ENCODE data around the gene ST6GALNAC6.
"Not testable (repeated sequence)": the region's sequence is repeated elsewhere in the genome, so short reads cannot be mapped to it uniquely, and the experiment has no call there.

The ST6GALNAC6 gene

DNA sequence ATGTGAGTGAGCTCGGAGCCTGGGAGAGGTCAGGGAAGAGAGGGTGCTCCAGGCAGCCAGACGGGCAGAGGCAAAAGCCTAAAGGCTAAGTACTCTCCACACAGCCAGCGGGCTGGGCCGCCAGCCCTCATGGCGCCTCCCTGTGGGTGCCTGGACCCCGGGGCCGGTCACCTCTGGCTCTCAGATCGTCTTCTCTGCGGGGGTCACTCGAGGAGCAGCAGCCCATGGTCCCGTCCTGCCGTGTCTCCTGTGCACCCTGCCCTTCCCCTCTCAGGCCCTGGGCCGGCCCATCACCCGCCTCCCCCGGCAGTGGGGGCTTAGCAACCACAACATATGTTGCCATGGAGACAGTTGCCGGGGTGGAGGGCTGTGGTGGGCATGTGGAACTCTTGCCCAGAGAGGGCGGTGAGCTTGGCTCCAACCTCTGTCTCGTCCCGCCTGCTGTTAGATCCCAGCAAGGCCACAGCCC, 26.1 kb downstream of the ST6GALNAC6 start:
- peaks cover 3% of the 10 kb centered on the region for H3K36me3 Mint-ChIP-seq (ENCODE audit: low read depth)
- no peak overlapping the region for H3K4me3 Mint-ChIP-seq
- H3K27ac Mint-ChIP-seq = no peak overlapping the region
- H3K9me3 Mint-ChIP-seq = no peaks in the 10 kb centered on the region
- no peaks in the 10 kb centered on the region for H3K4me1 Mint-ChIP-seq (ENCODE audit: low read depth)
- DNase-seq (ENCODE audit: low spot score) = no peak
- peaks cover 6% of the 10 kb centered on the region for H3K27me3 Mint-ChIP-seq (ENCODE audit: low read depth)

DNA sequence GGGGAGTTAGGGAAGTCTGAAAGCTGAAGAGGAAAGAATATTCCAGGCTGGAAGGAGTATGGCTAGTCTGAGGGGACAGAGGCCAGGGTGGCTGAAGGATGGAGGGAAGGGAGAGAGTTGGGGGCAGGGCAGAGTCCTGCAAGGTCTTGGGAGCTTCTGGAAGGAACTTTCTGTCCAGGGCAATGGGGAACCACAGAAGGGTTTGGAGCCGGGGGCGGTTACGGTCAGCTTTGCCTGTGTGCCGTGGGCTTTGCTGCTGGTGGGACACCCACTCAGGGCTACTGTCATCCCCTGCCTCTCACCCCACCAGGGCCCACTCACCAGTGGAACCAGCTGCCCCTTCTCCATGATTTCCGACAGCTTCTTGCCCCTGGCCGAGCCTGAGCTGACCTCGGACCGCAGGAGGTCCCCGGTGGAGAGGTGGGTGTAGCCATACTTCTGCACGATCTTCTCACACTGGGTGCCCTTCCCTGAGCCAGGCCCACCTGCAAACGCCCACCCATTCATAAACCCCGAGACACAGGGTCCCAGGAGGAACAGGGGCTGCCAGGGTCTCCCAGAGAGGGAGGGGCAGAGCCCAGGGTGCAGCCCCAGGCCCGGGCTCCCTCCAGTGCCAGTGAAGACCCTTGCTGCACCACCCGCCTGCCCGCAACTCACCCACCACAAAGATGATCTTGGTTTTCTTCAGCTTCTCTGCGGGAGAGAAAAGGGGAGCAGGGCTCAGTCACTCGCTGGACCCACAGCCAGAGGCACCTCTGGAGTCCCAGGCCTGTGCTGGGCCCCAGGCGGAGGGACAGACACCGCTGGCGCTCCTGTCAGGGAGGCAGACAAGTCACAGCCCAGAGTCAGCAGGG, 26.8 kb downstream of the ST6GALNAC6 start:
- Mint-ChIP-seq H3K27me3 (ENCODE audit: low read depth) (peaks cover 3% of the 10 kb centered on the region), H3K27ac (no peak overlapping the region), H3K36me3 (ENCODE audit: low read depth) (no peaks in the 10 kb centered on the region), H3K4me3 (no peak overlapping the region), H3K4me1 (ENCODE audit: low read depth) (no peaks in the 10 kb centered on the region), H3K9me3 (no peaks in the 10 kb centered on the region)
- DNase-seq (ENCODE audit: low spot score) = no peak

- Mint-ChIP-seq H3K36me3 (ENCODE audit: low read depth) (no peaks in the 10 kb centered on the region), H3K27me3 (ENCODE audit: low read depth) (no peaks in the 10 kb centered on the region), H3K4me1 (ENCODE audit: low read depth) (no peaks in the 10 kb centered on the region), H3K9me3 (no peaks in the 10 kb centered on the region), H3K27ac (no peak overlapping the region), H3K4me3 (no peak overlapping the region)
- DNase-seq (ENCODE audit: low spot score) = no peak
Measured at GRCh38 chr9:127871531-127871930, 27.9 kb downstream of the ST6GALNAC6 start.

DNA sequence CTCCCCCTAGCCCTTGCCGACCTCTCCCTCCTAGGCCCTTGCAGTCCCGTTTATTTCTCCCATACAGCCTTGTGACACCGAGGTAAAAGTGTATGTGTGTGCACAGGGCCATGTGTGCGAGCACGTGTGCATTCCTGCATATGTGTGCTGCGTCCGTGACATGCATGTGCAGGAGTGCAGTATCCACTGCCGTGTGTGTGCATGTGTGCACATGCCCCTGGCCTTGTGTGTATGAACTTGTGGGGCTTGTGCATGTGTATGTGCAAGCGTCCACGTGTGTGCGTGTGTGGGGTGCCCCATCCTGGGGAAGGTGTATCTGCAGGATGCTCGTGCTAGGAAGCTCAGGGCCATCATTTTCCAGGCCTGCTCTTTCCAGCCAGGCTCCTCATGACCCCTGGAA, 28.5 kb downstream of the ST6GALNAC6 start:
- H3K27me3 Mint-ChIP-seq (ENCODE audit: low read depth) = no peaks in the 10 kb centered on the region
- no peak overlapping the region for H3K27ac Mint-ChIP-seq
- H3K9me3 Mint-ChIP-seq = no peaks in the 10 kb centered on the region
- no peak overlapping the region for H3K4me3 Mint-ChIP-seq
- H3K36me3 Mint-ChIP-seq (ENCODE audit: low read depth) = peaks cover under 1% of the 10 kb centered on the region
- DNase-seq (ENCODE audit: low spot score) = no peak
- H3K4me1 Mint-ChIP-seq (ENCODE audit: low read depth) = peaks cover 4% of the 10 kb centered on the region

DNA sequence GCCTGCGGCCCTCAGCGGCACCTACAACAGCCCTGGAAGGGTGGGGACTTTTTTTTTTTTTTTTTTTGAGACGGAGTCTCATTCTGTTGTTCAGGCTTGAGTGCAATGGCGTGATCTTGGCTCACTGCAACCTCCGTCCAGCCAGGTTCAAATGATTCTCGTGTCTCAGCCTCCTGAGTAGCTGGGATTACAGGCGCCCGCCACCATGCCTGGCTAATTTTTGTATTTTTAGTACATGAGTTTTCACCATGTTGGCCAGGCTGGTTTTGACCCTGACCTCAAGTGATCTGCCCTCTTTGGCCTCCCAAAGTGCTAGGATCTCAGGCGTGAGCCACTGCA, 29.3 kb downstream of the ST6GALNAC6 start:
- not testable (repeated sequence) for DNase-seq (ENCODE audit: low spot score); H3K27me3 Mint-ChIP-seq (ENCODE audit: low read depth); H3K4me3 Mint-ChIP-seq; H3K9me3 Mint-ChIP-seq; H3K27ac Mint-ChIP-seq; H3K36me3 Mint-ChIP-seq (ENCODE audit: low read depth)
- peaks cover 11% of the 10 kb centered on the region for H3K4me1 Mint-ChIP-seq (ENCODE audit: low read depth)

DNA sequence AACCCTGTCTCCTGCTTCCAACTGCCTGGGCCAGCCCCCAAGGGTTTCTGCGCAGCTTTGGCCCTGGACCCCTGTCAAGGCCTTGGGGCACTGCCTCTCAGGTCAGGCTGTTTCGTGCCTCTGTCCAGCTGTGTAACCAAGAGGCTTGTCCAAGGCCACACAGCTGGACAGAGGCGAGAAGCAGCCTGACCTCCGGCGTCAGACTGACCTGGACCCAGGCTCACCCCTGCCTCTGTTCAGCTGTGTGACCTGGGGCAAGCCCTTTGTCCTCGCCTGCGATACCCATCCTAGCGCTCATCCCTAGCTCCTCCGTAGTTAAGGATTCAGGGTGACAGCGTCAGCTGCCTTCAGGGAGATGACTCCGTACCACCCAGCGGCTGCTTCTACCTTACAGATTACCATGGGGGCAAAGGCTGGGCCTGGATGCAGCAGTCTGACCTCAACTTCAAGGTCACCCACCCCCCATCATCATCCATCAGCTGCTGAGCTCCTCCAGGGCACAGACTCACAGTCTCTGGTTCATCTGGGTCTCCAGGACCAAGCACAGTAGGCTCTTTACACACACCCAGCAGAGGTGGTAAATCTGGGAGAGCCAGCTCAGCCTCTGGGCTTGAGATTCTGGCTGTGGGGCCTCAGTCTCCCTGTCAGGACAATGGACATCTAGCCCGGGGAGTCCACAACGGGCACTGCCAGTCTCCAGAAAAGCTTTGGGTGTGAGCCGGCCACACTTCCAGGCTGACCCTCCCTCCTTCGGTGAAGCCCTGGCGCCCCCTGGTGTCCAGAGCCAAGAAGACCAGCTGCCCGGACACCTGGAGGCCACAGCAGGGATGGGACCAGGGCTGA, 29.9 kb downstream of the ST6GALNAC6 start:
- Mint-ChIP-seq H3K4me3 (no peak overlapping the region), H3K36me3 (ENCODE audit: low read depth) (peaks cover 3% of the 10 kb centered on the region), H3K27ac (no peak overlapping the region), H3K9me3 (no peaks in the 10 kb centered on the region), H3K4me1 (ENCODE audit: low read depth) (peaks cover 14% of the 10 kb centered on the region), H3K27me3 (ENCODE audit: low read depth) (no peaks in the 10 kb centered on the region)
- DNase-seq (ENCODE audit: low spot score) = peak; percentile 77

GRCh38 chr9:127868278-127868902, 31.0 kb downstream of the ST6GALNAC6 start:
- no peaks in the 10 kb centered on the region for H3K27me3 Mint-ChIP-seq (ENCODE audit: low read depth)
- peaks cover 14% of the 10 kb centered on the region for H3K4me1 Mint-ChIP-seq (ENCODE audit: low read depth)
- DNase-seq (ENCODE audit: low spot score) = no peak
- H3K36me3 Mint-ChIP-seq (ENCODE audit: low read depth) = peaks cover 3% of the 10 kb centered on the region
- H3K27ac Mint-ChIP-seq = no peak overlapping the region
- no peak overlapping the region for H3K4me3 Mint-ChIP-seq
- no peaks in the 10 kb centered on the region for H3K9me3 Mint-ChIP-seq

GRCh38 chr9:127867356-127868277, 31.8 kb downstream of the ST6GALNAC6 start:
- no peak overlapping the region for H3K27ac Mint-ChIP-seq
- H3K36me3 Mint-ChIP-seq (ENCODE audit: low read depth) = peaks cover 3% of the 10 kb centered on the region
- DNase-seq (ENCODE audit: low spot score) = no peak
- no peak overlapping the region for H3K4me3 Mint-ChIP-seq
- peaks cover 21% of the 10 kb centered on the region for H3K4me1 Mint-ChIP-seq (ENCODE audit: low read depth)
- no peaks in the 10 kb centered on the region for H3K27me3 Mint-ChIP-seq (ENCODE audit: low read depth)
- no peaks in the 10 kb centered on the region for H3K9me3 Mint-ChIP-seq

- Mint-ChIP-seq H3K27me3 (ENCODE audit: low read depth) (no peaks in the 10 kb centered on the region), H3K27ac (no peak overlapping the region), H3K4me3 (no peak overlapping the region), H3K4me1 (ENCODE audit: low read depth) (peaks cover 29% of the 10 kb centered on the region), H3K36me3 (ENCODE audit: low read depth) (peaks cover 3% of the 10 kb centered on the region), H3K9me3 (no peaks in the 10 kb centered on the region)
- no peak for DNase-seq (ENCODE audit: low spot score)
Measured at GRCh38 chr9:127866535-127866934, 32.9 kb downstream of the ST6GALNAC6 start.

- Mint-ChIP-seq H3K9me3 (no peaks in the 10 kb centered on the region), H3K4me1 (ENCODE audit: low read depth) (peaks cover 34% of the 10 kb centered on the region), H3K4me3 (peak overlapping the region; percentile 19), H3K27me3 (ENCODE audit: low read depth) (no peaks in the 10 kb centered on the region), H3K27ac (peak overlapping the region; percentile 77), H3K36me3 (ENCODE audit: low read depth) (peaks cover 3% of the 10 kb centered on the region)
- peak; percentile 68 for DNase-seq (ENCODE audit: low spot score)
Measured at GRCh38 chr9:127865645-127866464, 33.5 kb downstream of the ST6GALNAC6 start.

DNA sequence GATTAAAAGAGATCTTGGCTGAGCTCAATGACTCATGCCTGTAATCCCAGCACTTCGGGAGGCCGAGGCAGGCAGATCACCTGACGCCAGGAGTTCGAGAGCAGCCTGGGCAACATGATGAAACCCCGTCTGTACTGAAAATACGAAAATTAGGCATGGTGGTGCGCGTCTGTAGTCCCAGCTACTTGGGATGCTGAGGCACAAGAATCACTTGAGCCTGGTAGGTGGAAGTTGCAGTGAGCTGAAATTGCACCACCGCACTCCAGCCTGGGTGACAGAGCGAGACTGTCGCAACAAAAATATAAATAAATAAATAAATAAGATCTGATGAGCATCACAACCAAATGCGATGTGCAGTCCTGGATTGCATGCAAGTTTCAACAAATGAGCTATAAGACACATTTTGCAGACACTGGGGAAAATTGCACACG, 36.2 kb downstream of the ST6GALNAC6 start:
- no peak overlapping the region for H3K4me3 Mint-ChIP-seq
- no peaks in the 10 kb centered on the region for H3K9me3 Mint-ChIP-seq
- DNase-seq (ENCODE audit: low spot score) = no peak
- H3K27ac Mint-ChIP-seq = peak overlapping the region; percentile 73
- H3K27me3 Mint-ChIP-seq (ENCODE audit: low read depth) = no peaks in the 10 kb centered on the region
- peaks cover 35% of the 10 kb centered on the region for H3K4me1 Mint-ChIP-seq (ENCODE audit: low read depth)
- H3K36me3 Mint-ChIP-seq (ENCODE audit: low read depth) = peaks cover 3% of the 10 kb centered on the region

GRCh38 chr9:127862075-127863011, 37.1 kb downstream of the ST6GALNAC6 start:
- peaks cover 35% of the 10 kb centered on the region for H3K4me1 Mint-ChIP-seq (ENCODE audit: low read depth)
- H3K36me3 Mint-ChIP-seq (ENCODE audit: low read depth) = peaks cover 3% of the 10 kb centered on the region
- H3K27me3 Mint-ChIP-seq (ENCODE audit: low read depth) = no peaks in the 10 kb centered on the region
- H3K4me3 Mint-ChIP-seq = peak overlapping the region; percentile 37
- H3K27ac Mint-ChIP-seq = peak overlapping the region; percentile 73
- no peak for DNase-seq (ENCODE audit: low spot score)
- no peaks in the 10 kb centered on the region for H3K9me3 Mint-ChIP-seq
